GM21786 (cell line): Measurements from ENCODE around the gene C16orf95.
"Not testable (repeated sequence)": the region's sequence is repeated elsewhere in the genome, so short reads cannot be mapped to it uniquely, and the experiment has no call there.

Source experiments
- ATAC-seq: cut with Tn5 transposase; IDR thresholded peaks from one replicate; pipeline ENCODE4 v1.9.1; 2021; ENCODE audit not compliant: unreplicated experiment

The C16orf95 gene

DNA sequence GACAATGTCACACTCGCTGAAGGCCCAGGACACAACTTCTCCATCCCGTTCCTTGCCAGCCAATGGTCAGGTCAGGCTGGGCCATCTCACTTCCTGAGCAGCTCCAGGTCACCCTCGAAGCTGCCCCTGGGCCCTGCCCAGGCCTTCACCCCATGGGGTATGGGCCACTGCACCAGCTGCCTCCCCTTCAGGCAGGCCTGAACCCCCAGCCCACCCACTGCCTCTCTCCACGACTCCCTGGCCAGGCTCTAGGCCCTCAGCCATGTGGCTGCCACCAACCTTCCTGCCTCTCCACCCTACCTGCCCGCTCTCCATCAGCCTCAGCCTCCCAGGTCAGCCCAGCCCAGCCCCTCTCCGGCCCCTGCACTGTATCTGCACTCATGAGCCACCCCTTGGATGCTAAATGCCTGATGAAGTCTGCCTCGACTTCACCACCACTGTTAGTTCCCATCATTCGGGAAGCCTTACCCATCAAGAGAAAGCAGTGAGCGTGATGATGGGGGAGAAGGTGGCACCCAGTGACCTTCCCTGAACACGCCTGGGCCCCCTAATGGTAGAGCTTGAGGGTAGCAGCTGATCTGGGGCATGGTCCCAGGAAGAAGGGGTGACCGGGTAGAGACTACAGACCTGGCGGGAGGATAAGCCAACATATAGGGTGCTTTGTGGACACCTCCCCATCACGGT lies 30.9 kb upstream of the C16orf95 start:
- ATAC-seq, result no peak

DNA sequence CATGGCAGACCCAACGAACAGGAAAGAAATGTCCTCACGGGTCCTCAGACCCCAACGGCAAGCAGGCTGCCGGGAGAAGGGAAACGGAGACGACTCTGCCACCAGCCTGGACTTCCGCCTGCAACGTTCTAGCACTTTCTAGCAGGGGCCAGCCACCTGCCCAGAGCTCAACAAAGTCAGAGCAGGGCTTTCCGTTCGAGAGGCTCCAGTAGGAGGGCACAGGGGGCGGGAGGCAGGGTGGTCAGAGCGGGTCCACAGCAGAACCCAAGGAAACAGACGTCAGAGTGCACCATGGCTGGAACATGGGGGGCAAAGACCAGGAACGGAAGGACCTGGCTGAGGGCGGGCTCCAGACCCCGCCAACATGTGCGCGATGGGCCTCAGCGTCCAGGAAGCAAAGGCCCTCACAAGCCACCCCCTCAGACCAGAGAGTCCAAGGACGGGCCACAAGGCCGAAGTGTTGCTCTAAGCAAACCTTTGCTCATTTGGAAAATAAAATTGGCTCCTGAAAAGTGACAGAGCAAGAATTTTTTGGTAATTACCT lies 29.4 kb upstream of the C16orf95 start:
- ATAC-seq, result no peak

DNA sequence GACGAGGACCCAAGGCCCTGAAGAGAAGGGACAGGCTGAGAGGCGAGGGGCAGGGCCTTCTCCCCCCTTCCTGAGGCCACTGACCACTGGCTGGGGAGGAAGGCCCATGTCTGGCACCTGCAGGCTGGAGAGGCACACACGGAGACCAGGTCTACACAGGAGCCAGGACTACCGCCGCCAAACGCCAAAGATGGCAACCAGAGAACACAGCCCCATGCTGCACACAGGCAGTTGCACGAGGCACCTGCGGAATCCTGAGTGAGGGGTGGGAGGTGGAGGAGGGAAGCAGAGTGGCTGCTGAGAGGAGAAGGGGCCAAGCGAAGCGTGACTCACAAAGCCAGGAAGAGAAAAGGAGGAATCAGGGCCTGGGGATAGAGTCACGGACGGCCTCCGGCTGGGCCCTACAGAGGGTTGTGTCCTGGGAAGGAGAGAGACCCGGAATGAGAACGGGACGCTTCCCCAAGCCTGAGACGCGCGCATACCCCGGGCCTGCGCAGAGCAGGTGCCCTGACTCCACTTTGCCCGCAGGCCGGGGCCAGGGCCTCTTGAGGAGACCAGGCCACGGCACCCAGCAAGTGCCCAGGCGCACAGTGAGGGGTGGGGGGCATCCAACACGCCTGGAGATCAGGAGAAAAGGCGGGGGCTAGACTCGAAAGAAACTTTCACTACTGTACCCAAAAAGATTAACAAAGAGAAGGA lies 28.7 kb upstream of the C16orf95 start:
- ATAC-seq, result no peak

DNA sequence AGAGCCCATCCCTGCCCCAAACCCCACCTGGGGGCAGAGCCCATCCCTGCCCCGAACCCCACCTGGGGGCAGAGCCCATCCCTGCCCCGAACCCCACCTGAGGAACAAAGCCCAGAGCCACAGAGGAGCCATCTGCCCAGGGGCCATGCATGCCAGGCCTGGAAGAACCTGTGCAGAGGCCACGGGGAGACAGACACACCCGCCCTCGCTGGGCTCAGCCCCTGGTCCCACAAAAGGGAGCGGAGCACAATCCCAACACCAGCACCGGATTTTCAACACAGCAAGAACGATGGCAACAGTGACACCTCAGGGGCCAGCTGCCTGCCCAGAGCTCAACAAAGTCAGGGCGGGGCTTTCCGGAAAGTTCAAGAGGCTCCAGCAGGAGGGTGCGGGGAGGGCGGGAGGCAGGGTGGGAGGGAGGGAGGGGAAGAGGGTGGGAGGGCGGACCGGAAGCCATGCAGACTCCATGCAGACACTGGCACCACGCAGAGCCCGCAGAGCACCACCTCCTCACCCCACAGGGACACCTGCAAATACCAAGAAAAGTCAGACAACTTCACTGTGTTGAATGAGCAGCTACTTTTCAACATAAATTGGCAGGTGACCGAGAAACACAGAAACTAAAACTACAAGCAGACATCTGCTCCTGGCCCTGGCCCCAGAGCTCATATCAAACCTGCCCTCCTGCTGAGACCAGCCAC lies 27.9 kb upstream of the C16orf95 start:
- no peak for ATAC-seq

DNA sequence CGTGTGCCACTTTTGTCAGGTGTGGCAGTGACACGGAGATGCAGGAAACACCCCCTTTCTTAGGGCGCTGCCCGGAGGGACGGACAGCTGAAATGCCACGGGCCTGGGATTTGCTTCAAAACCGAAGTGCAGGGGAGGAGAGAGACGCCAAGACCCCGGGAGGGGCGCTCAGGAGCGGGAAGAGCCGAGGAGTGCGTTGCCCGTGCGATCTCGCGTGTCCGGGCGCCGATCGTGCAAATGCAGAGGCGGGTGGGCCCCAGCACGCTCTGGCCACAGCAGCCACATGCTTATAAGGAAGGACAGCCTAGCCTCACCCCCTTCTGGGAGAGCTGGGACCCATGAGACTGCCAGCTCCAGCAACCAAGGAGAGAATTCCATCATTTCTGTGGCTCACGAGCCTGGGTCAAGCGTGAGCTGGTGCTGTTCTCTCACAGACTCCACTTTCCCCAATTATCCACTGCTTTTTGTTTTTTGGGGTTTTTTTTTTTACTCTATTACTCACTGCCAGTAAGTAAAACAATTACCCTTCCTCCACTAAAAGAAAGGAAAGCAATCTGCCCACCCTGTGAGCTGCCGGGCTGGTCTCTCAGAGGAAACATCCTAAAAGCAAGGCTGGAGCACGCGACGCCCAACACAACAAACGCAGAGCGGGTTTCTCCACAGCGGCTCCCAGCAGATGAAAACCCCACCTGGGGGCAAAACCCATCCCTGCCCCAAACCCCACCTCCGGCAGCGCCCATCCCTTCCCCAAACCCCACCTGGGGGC lies 27.2 kb upstream of the C16orf95 start:
- no peak for ATAC-seq

DNA sequence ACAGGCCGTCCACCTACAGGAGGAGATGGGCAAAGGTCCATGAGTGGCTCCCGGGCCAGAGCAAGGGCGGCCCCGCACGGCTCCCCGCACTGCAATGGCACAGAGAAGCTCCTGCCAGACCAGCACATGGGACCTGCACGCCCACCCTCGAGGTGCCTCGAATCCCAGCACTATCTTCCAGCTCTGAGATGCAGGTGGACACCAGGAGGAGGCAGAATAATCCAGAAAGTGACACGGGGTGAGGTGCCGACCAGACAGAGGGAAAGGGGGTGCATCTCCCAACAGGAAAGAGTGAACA lies 26.5 kb upstream of the C16orf95 start:
- no peak for ATAC-seq

DNA sequence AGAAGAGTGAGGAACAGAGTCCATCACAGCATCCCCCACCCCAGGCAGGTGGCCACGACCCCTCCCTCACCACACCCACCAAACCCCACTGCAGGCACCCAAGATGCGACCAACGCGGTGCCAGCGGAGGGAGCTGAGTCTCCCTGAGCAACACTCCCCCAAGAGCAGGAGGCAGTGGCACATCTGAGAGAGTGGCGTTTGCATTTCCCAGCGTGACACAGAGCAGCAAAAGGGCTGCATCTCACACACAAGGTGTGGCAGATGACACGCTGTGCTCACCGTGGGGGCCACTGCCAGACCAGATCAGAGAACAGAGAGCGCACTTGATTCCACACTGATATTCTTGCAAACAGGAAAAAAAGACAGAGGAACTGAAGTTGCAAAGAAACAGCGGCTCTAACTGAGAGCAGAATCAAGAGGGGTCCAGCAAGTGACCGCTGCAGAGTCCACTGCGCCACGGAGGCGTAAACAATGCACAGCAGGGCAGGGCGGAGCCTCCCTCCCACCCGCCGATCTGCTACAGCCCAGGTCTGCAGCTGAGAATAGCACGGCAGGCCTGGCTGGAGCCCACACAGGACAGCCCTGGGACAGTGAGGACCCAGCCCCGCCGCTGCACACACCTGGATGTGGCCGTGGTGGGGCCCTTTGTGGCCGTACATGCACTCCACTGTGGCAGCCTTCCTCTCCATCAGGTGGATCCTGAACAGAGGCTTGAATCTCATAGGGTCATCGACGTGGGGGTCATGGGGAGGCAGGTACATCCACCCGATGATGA lies 26.0 kb upstream of the C16orf95 start:
- ATAC-seq, result no peak

DNA sequence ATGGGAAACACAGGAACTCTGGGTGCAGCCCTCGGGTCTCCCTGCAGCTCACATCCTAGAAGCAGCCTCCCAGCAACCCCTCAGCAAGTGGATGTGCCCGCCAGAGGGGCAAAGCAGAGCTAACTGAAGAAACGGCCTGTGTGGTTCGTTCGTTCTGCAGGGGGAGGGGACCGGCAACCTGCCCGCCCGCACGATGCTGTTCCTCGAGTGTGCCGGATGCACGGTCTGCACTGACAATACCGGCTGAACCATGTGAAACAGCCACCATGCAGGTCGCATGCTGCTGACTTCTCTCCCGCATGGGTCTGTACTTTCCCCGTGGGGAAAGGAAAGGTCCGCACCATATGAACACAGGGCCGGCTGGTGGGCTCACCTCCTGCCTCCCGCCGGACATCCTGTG lies 25.3 kb upstream of the C16orf95 start:
- no peak for ATAC-seq

DNA sequence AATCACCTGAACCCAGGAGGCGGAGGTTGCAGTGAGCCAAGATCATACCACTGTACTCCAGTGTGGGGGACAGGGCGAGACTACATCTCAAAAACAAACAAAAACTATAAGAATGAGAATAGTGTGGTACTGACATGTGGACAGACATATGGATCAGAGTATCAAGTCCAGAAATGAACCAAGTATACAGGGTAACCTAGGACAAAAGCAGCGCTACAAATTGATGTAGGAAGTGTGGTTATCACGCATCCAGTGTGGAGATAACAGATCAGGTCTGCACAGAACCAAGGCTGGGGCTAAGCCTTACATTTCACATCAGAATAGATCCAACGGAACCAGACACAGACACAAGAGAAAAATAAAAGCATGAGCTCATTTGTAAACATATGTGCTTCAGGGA lies 23.0 kb upstream of the C16orf95 start:
- ATAC-seq, result no peak

DNA sequence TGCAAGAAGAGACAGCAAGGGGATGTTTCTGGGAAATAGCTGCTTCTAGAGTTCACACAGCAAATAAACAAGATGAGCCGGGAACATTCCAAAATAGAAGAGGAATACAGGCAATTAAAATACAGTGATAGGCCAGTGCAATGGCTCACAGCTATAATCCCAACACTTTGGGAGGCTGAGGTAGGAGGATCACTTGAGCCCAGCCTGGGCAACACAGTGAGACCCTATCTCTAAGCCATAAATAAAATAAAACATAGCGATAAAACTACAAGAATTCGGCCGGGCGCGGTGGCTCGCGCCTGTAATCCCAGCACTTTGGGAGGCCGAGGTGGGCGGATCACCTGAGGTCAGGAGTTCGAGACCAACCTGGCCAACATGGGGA lies 22.5 kb upstream of the C16orf95 start:
- not testable (repeated sequence) for ATAC-seq

DNA sequence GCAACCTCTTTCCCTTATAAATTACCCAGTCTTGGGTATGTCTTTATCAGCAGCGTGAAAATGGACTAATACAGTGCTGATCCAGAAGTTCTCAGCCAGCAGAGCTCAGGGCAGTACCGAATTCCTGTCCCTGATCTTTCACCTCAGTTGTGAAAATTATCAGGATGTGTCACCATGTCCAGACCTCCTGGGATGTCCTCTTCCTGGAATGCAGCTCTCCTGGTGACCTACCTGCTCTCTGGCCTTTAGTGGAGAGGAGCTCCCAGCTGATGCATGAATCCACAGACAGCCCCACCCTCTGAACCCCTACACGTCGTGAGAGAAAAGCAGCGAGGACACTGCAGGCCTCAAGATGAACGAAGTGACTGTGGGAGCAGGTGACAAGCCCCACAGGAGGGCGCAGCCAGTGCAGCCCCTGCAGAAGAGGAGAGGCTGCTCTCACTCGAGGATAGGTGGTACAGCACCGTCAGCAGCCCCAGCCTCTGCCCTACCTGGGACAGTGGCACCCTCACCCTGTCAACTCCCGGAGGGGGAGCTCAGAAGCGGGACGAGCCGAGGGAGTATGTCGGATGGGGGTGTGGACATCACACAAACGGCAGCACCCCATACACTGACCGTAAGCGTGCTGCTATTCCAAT lies 22.0 kb upstream of the C16orf95 start:
- ATAC-seq, result no peak

DNA sequence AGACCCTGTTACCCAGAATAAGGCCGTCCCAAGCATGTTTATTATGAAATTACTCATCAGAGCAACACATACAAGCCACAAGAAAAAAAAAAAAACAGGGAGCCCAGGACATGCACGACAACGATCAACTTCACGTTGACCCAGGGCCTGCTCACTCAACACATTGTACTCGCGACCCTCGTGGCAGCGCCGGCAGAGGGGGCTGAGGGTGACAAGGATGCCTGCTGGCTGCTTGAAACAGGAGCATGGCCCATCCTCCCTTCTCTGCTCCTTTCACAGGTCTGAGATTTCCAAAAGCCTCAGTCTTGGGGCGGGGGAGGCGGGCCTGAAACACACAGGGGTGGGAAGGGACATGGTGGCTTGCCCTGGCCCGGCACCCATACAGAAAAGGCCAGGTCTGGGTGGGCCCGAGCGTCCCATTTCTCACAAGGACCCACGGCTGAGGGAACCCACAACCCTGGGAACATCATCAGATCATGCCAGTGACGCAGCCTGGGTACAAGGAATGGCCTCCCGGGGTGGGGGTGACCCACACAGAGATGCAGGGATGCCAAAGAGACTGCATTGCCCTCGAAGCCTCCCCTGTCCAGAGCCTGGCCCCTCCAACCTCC lies 21.1 kb upstream of the C16orf95 start:
- no peak for ATAC-seq

DNA sequence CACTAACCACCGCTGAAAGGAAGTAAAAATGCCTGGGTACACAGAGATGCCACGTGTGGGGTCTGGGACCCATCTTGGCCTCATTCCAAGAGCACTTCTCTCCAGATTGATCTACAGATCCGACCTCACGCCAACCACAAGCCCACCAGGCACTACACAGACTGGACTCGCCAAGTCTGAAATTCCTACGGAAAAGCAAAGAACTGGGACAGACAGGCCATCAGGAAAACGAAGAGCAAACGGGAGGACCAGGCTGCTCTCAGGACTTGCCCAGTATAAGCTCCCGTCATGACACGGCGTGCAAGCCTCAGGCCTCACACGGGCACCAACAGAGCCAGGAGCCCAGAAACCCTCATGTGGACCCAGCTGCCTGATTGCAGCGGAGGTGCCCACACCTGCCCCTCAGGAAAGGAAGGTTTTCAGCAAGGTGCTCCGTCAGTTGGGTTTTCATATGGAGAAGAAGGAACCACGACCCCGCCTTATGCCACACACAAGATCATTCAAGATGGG lies 20.1 kb upstream of the C16orf95 start:
- ATAC-seq, result no peak

DNA sequence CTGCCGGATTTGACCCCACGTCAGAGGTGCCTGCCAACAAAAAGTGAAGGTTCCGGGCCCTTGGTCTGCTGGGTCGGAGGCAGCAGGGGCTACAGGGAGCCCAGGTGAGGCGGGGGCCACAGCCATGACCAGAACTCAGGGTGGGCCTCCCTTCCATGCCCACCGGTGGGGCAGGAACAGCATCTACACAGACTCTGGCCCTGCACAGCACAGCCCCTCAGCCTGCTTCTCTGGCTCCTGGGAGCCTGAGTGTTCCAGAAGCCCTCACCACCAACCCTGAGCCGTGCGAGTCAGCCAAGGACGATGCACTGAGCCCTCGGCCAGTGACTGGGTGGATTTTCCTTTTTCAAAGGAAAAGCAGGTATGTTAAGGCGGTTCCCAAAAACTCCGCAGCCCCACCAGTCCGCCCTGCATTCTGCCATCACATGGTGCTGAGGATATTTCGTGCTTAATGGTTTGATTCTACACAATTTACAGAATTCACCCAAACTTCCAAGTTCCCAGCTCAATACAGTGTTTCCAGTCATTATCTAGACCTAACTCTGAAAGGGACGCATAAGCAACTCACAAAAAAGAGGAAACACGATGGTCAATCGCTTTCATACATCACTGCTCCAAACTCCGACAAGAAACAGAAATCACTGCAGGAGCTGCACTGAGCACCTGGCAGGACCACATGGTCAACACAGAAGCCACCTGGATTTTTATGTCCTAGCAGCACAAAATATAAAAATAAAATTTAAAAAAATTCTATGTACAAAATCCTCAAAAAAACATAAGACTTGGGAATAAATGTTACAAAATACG lies 19.4 kb upstream of the C16orf95 start:
- no peak for ATAC-seq

DNA sequence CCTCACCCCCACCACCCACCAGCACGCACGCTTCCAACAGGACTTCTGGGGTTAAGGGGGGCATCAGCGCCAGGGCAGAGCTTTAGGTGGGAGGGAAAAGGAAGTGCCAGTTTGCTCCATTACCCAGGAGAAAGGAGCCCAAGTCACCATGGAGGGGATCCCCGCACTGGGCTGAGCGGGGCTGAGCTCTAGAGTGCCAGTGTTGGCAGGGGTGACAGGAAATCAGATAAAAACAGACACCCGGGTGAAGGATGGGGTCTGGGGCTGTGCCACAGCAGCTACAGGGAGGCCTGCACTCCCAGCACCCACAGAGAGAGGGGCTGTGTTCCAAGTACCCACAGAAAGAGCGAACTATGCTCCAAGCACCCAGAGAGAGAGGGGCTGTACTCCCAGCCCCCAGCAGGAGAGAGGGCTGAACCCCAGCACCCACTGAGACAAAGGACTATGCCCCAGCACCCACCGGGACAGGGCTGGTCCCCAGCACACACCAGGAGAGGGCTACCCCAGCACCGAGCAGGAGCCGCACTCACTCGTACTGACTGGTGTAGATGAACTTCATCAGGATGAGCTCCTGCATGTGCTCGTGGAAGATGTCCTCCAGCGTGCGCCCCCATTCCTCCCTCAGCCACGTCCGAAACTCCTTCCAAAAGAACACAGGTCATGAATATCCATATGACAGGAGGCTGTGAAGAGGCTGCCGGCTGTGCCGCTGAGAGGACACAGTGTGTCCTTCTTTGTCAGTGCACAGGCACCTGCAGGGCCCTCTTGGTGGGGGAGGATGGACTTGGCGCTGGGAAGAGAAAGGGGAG lies 18.6 kb upstream of the C16orf95 start:
- no peak for ATAC-seq

DNA sequence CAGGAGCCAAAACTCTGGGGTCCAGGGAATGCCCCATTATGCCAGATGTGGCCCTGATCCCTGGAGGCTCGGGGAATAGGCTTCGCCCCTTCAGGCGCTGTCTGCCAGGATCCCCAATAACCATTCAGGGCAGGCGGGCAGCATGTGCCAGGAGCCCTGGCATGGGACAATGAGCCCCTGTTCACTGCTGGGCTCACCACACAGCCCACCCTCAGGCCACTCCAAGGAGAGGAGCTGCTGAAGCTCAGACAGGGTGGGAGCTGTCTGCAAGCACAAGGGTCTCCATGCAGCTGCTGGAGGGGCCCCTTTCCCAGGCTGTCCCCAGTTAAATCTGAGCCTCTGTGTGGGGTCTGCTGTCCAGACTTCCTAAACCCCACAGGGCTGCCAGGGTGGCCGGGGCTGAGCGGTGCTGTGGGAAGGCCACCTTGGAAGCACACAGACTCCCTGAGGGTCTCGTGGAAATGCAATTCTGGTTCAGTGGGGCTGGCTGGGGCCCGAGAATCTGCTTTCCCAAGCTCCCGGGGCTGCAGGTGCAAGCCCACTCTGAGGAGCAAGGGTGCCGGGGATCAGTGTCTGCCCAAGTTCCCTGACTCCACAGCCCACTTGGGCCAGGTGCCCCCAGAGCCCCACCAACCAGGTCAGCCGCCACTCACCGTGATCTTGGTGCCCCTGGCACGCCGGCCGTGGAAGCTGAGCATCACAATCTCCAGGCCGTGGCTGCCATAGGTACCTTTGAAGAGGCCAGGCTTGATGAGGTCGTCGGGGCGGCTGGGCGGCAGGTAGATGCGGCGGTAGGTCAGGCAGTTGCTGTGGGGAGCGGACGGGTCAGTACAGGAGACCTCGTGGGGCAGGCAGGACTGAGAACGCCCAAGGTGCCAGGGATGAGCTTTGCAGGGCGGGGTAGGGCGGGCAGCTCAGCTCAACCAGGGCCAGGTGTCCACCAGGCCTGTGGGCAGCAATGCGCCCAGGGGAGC lies 17.7 kb upstream of the C16orf95 start:
- no peak for ATAC-seq
